ENCODE results near the gene KYAT1. TPM values are rescaled to one million over a fixed set of nuclear protein-coding genes. Genes with fewer than 3 reads are reported as not detected.

Gene KYAT1
- total RNA-seq, 1 experiment from 2014 or later, result 27.6 TPM

GRCh38 chr9:128792134-128792533, 89.6 kb downstream of the KYAT1 start:
- no peaks in the 10 kb centered on the region for H3F3A ChIP-seq (ENCODE audit: insufficient read depth, low read depth)
- no peak overlapping the region for H3K4me3 ChIP-seq
- H3K4me2 ChIP-seq, result no peak overlapping the region
- H3K36me3 ChIP-seq (ENCODE audit: low read depth), result peaks cover 3% of the 10 kb centered on the region; the same call in 1 of the 2 replicates
- H3K9me3 ChIP-seq (ENCODE audit: insufficient read depth, low read depth), result no peaks in the 10 kb centered on the region
- no TSS peak for BruUV-seq (replicated peaks)
- DNase-seq, result no peak
- no peaks in the 10 kb centered on the region for H3K27me3 ChIP-seq (ENCODE audit: insufficient read depth, low read depth)
- ChIA-PET CTCF (no interaction called here), POLR2A (ENCODE audit: unreplicated experiment) (interaction anchor here (0.6 kb wide), 1 partner anchor 27 kb away, joined by 4 read pairs; no protein-coding TSS in a partner anchor)
- TF ChIP-seq EZH2 (IDR thresholded peaks at IDR 0.05; ENCODE audit: low read depth) (no peak), CTCF (conservative IDR thresholded peaks at IDR 0.05) (no peak)
- H3K4me1 ChIP-seq (replicated peaks; ENCODE audit: insufficient read depth), result 0 out of 2 replicates have a peak, but pooled peaks cover 4% of the 10 kb centered on the region
- H2AFZ ChIP-seq, result no peak overlapping the region
- no peak overlapping the region for H3K27ac ChIP-seq
- H4K20me1 ChIP-seq (ENCODE audit: insufficient read depth), result no peaks in the 10 kb centered on the region
- H3K79me2 ChIP-seq (ENCODE audit: low read depth), result peaks cover 19% of the 10 kb centered on the region
- no peaks in the 10 kb centered on the region for H3K9me2 ChIP-seq (ENCODE audit: insufficient read depth)
- intact Hi-C loops (cut with micrococcal nuclease; ENCODE audit: unreplicated experiment), result no loop called here

- 0 out of 2 replicates have a peak, but pooled peaks cover 3% of the 10 kb centered on the region for H3K36me3 ChIP-seq (ENCODE audit: low read depth)
- CTCF ChIA-PET, result interaction anchor here (0.6 kb wide), 1 partner anchor 27 kb away, joined by 3 read pairs; no protein-coding TSS in a partner anchor
- no peak for DNase-seq
- TF ChIP-seq EZH2 (IDR thresholded peaks at IDR 0.05; ENCODE audit: low read depth) (no peak), CTCF (conservative IDR thresholded peaks at IDR 0.05) (no peak)
- no peak overlapping the region for H3K27ac ChIP-seq
- POLR2A ChIA-PET (ENCODE audit: unreplicated experiment), result no interaction called here
- peaks cover 7% of the 10 kb centered on the region; the same call in 1 of the 2 replicates for H3F3A ChIP-seq (ENCODE audit: insufficient read depth, low read depth)
- BruUV-seq (replicated peaks), result no TSS peak
- no peaks in the 10 kb centered on the region for H3K9me3 ChIP-seq (ENCODE audit: insufficient read depth, low read depth)
- peaks cover 24% of the 10 kb centered on the region for H3K79me2 ChIP-seq (ENCODE audit: low read depth)
- no peak overlapping the region for H2AFZ ChIP-seq
- no peaks in the 10 kb centered on the region for H4K20me1 ChIP-seq (ENCODE audit: insufficient read depth)
- intact Hi-C loops (cut with micrococcal nuclease; ENCODE audit: unreplicated experiment), result no loop called here
- H3K9me2 ChIP-seq (ENCODE audit: insufficient read depth), result no peaks in the 10 kb centered on the region
- H3K4me3 ChIP-seq, result no peak overlapping the region
- H3K4me2 ChIP-seq, result no peak overlapping the region
- peaks cover 9% of the 10 kb centered on the region; the same call in 1 of the 2 replicates for H3K4me1 ChIP-seq (replicated peaks; ENCODE audit: insufficient read depth)
- H3K27me3 ChIP-seq (ENCODE audit: insufficient read depth, low read depth), result no peaks in the 10 kb centered on the region
These were observed 91.2 kb downstream of the KYAT1 start for GRCh38 chr9:128790536-128790935.

GRCh38 chr9:128788445-128788844, 93.3 kb downstream of the KYAT1 start:
- H3K9me3 ChIP-seq (ENCODE audit: insufficient read depth, low read depth), result no peaks in the 10 kb centered on the region
- peaks cover 13% of the 10 kb centered on the region for H3K4me1 ChIP-seq (replicated peaks; ENCODE audit: insufficient read depth)
- H3K4me3 ChIP-seq, result peak overlapping the region; percentile 96; the same call in 1 of the 2 replicates
- TSS peak; percentile 49 for BruUV-seq (replicated peaks)
- no peaks in the 10 kb centered on the region for H4K20me1 ChIP-seq (ENCODE audit: insufficient read depth)
- no peaks in the 10 kb centered on the region for H3K9me2 ChIP-seq (ENCODE audit: insufficient read depth)
- ChIA-PET POLR2A (ENCODE audit: unreplicated experiment) (interaction anchor here (0.6 kb wide), 1 partner anchor 35 kb away, joined by 4 read pairs; no protein-coding TSS in a partner anchor), CTCF (interaction anchor here (0.6 kb wide), 2 partner anchors 67 to 1369 kb away, joined by 4 to 8 read pairs; no protein-coding TSS in a partner anchor)
- intact Hi-C loops (cut with micrococcal nuclease; ENCODE audit: unreplicated experiment), result no loop called here
- TF ChIP-seq EZH2 (IDR thresholded peaks at IDR 0.05; ENCODE audit: low read depth) (no peak), CTCF (conservative IDR thresholded peaks at IDR 0.05) (no peak)
- no peaks in the 10 kb centered on the region for H3K27me3 ChIP-seq (ENCODE audit: insufficient read depth, low read depth)
- H3K36me3 ChIP-seq (ENCODE audit: low read depth), result 0 out of 2 replicates have a peak, but pooled peaks cover 3% of the 10 kb centered on the region
- peaks cover 24% of the 10 kb centered on the region for H3K79me2 ChIP-seq (ENCODE audit: low read depth)
- H2AFZ ChIP-seq, result no peak overlapping the region
- DNase-seq, result no peak
- H3F3A ChIP-seq (ENCODE audit: insufficient read depth, low read depth), result peaks cover 11% of the 10 kb centered on the region; the same call in 1 of the 2 replicates
- H3K4me2 ChIP-seq, result peak overlapping the region; percentile 97
- H3K27ac ChIP-seq, result no peak overlapping the region

All from PC-9 (cell line).